Activated T-cell treated with anti-CD3 and anti-CD28 coated beads for 1 hour (primary cell): ENCODE results near the gene CHAMP1.
"Not testable (repeated sequence)": the region's sequence is repeated elsewhere in the genome, so short reads cannot be mapped to it uniquely, and the experiment has no call there.

Source experiments
- DNase-seq: peaks from one replicate; pipeline ENCODE4 v3.0.0-alpha.2; 2020; ENCODE audit warnings: low read depth

The CHAMP1 gene

GRCh38 chr13:114333881-114334280 is 19.6 kb downstream of the CHAMP1 start:
- not testable (repeated sequence) for DNase-seq

- no peak for DNase-seq
These were observed 20.2 kb downstream of the CHAMP1 start for GRCh38 chr13:114334305-114335053.

GRCh38 chr13:114336457-114336856 is 22.2 kb downstream of the CHAMP1 start:
- DNase-seq: not testable (repeated sequence)

- DNase-seq: no peak
These were observed 24.7 kb downstream of the CHAMP1 start for GRCh38 chr13:114338959-114339358.

GRCh38 chr13:114339857-114340534 is 25.7 kb downstream of the CHAMP1 start:
- DNase-seq: peak; percentile 29

GRCh38 chr13:114341003-114341777 is 26.9 kb downstream of the CHAMP1 start:
- DNase-seq: no peak

- not testable (repeated sequence) for DNase-seq
These were observed 33.0 kb downstream of the CHAMP1 start for GRCh38 chr13:114347256-114347655.

GRCh38 chr13:114352763-114353162 is 38.5 kb downstream of the CHAMP1 start:
- DNase-seq: not testable (repeated sequence)

- not testable (repeated sequence) for DNase-seq
These were observed 39.1 kb downstream of the CHAMP1 start for GRCh38 chr13:114353382-114353781.
